ENCODE results near the gene GEN1. TPM values are rescaled to one million over a fixed set of nuclear protein-coding genes. Genes with fewer than 3 reads are reported as not detected.

GEN1 gene
- total and polyA plus RNA-seq, 10 of the 15 experiments (the other 5 are each of a cell fraction or from before 2014, with no cell fraction given), result 6.0 to 49.6 (median 36.0) TPM

GRCh38 chr2:17821535-17822444 lies 67.9 kb downstream of the GEN1 start (continued):
- TF ChIP-seq ZBTB40 (IDR thresholded peaks at IDR 0.05; ENCODE audit: borderline replicate concordance), result no peak
- TF ChIP-seq MTA3 (IDR thresholded peaks at IDR 0.05; ENCODE audit: borderline replicate concordance, low read length), result peak; percentile 54; the same call in 1 of the 2 replicates
- no peak for TF ChIP-seq HDAC6 (IDR thresholded peaks at IDR 0.05; ENCODE audit: unreplicated experiment)
- 0 out of 2 replicates have a peak, but pooled peaks have one; percentile 40 for TF ChIP-seq GATAD2B (conservative IDR thresholded peaks at IDR 0.05; ENCODE audit: low read depth)
- no peak for TF ChIP-seq TCF7 (IDR thresholded peaks at IDR 0.05; ENCODE audit: borderline replicate concordance)
- TF ChIP-seq SUPT20H (IDR thresholded peaks at IDR 0.05; ENCODE audit: borderline replicate concordance, control insufficient read depth, low read depth, low read length), result no peak
- TF ChIP-seq RUNX3 (IDR thresholded peaks at IDR 0.05; ENCODE audit: low read length), result peak; percentile 48; the same call in 1 of the 2 replicates
- TF ChIP-seq MYB (IDR thresholded peaks at IDR 0.05; ENCODE audit: borderline replicate concordance, low read depth, low read length), result no peak
- no peak for TF ChIP-seq TBL1XR1 (IDR thresholded peaks at IDR 0.05; ENCODE audit: low read depth, low read length)
- TF ChIP-seq PBX3 (IDR thresholded peaks at IDR 0.05; ENCODE audit: insufficient replicate concordance, low read depth, low read length), result no peak
- TF ChIP-seq MAX (IDR thresholded peaks at IDR 0.05; ENCODE audit: low read depth, low read length), result no peak
- TF ChIP-seq MEF2A (IDR thresholded peaks at IDR 0.05; ENCODE audit: insufficient read depth, low read depth, low read length), result no peak
- TF ChIP-seq USF2 (IDR thresholded peaks at IDR 0.05; ENCODE audit: borderline replicate concordance, low read depth, low read length), result no peak
- no peak for TF ChIP-seq ZBTB33 (IDR thresholded peaks at IDR 0.05)
- TF ChIP-seq SUZ12 (IDR thresholded peaks at IDR 0.05; ENCODE audit: unreplicated experiment), result no peak
- no peak for TF ChIP-seq SP1 (IDR thresholded peaks at IDR 0.05; ENCODE audit: low read depth, low read length)
- peak in 1 of 2 experiments; percentile 8; a peak in 1 of 4 replicates for TF ChIP-seq BHLHE40 (IDR thresholded peaks at IDR 0.05; ENCODE audit: borderline replicate concordance in 1 of 2, low read depth in 2 of 2, low read length in 1 of 2)
- no peak for TF ChIP-seq HDGF (IDR thresholded peaks at IDR 0.05)
